H1 (cell line): ENCODE data around the gene B3GALT6. TPM values are rescaled to one million over a fixed set of nuclear protein-coding genes. Genes with fewer than 3 reads are reported as not detected.
A peak's percentile ranks its signal among the peaks of the same experiment; 100 is the strongest.

Experiments used
- CTCF ChIA-PET: fragments of 300-600 bp; sonication (Branson Sonifier 250); formaldehyde crosslinking; loops from one replicate; lab custom pipeline; 2021; ENCODE audit not compliant: partially characterized antibody; lab: Charles Lee
- POLR2A ChIA-PET: fragments of 300-600 bp; sonication (Branson Sonifier 250); formaldehyde crosslinking; loops from one replicate; lab custom pipeline; 2021; ENCODE audit warnings: inconsistent platforms; ENCODE audit not compliant: partially characterized antibody; lab: Charles Lee
- DNase-seq, 2 experiments: peaks; one replicate each; pipeline versions ENCODE4 v3.0.0 to v3.0.0-alpha.2; 2010 to 2022; ENCODE audit warnings: low spot score in 2 of 2, low read depth in 1 of 2, mixed read lengths in 1 of 2
- FAIRE-seq: peaks from 2 replicates; lab custom pipeline; 2011; peaks lifted over from hg19 to GRCh38; lab: Jason Lieb, UNC
- H2AFZ ChIP-seq: 2 replicates; pipeline ENCODE4 v1.8.1; 2012; ENCODE audit warnings: low read length, inconsistent platforms
- H2AK5ac ChIP-seq: 2 replicates; pipeline ENCODE4 v1.6.1; 2013; ENCODE audit warnings: low read depth, low read length
- H2BK120ac ChIP-seq: replicated peaks from 2 replicates; pipeline ENCODE3; 2013; ENCODE audit warnings: low read depth, low read length, inconsistent platforms
- H2BK12ac ChIP-seq: 2 replicates; pipeline ENCODE4 v1.6.1; 2013; ENCODE audit warnings: low read depth, low read length
- H2BK15ac ChIP-seq: 2 replicates; pipeline ENCODE4 v1.6.1; 2013; ENCODE audit warnings: low read length
- H2BK20ac ChIP-seq: 2 replicates; pipeline ENCODE4 v1.6.1; 2013; ENCODE audit warnings: low read length
- H2BK5ac ChIP-seq: 2 replicates; pipeline ENCODE4 v1.6.1; 2013; ENCODE audit warnings: low read depth, low read length
- H3K14ac ChIP-seq: 2 replicates; pipeline ENCODE4 v1.6.1; 2013; ENCODE audit warnings: inconsistent platforms; ENCODE audit not compliant: insufficient read length
- H3K18ac ChIP-seq: 2 replicates; pipeline ENCODE4 v1.6.1; 2013; ENCODE audit warnings: low read length; ENCODE audit errors: extremely low read depth
- H3K23ac ChIP-seq: 2 replicates; pipeline ENCODE4 v1.6.1; 2013; ENCODE audit warnings: inconsistent platforms; ENCODE audit not compliant: insufficient read length
- H3K23me2 ChIP-seq: 2 replicates; pipeline ENCODE4 v1.6.1; 2013; ENCODE audit warnings: low read depth, low read length
- H3K27ac ChIP-seq: 2 replicates; pipeline ENCODE4 v1.6.1; 2011; ENCODE audit warnings: low read depth, low read length, inconsistent platforms
- H3K27me3 ChIP-seq, 4 experiments: replicated peaks in 1 of 4; 1 replicate in 1 of 4; 2 replicates in 3 of 4; pipeline versions ENCODE4 v1.6.1 to v1.8.1; 2011 to 2013; ENCODE audit warnings: low read length in 3 of 4, mild to moderate bottlenecking in 3 of 4, inconsistent platforms in 2 of 4, mixed read lengths in 2 of 4, moderate library complexity in 1 of 4; ENCODE audit not compliant: control insufficient read depth in 3 of 4, insufficient read depth in 3 of 4; ENCODE audit errors: extremely low read depth in 1 of 4
- H3K36me3 ChIP-seq, 4 experiments: 2 replicates each; pipeline versions ENCODE4 v1.6.1 to v1.8.1; 2011 to 2013; ENCODE audit warnings: mild to moderate bottlenecking in 4 of 4, low read length in 3 of 4, moderate library complexity in 2 of 4, control low read depth in 1 of 4, inconsistent platforms in 1 of 4; ENCODE audit not compliant: insufficient read depth in 4 of 4, control insufficient read depth in 2 of 4
- H3K4ac ChIP-seq: replicated peaks from 2 replicates; pipeline ENCODE3; 2013; ENCODE audit warnings: low read length, low read depth, mixed read lengths, inconsistent platforms; ENCODE audit not compliant: insufficient read length
- H3K4me1 ChIP-seq, 4 experiments: replicated peaks in 1 of 4; 1 replicate in 1 of 4; 2 replicates in 3 of 4; pipeline versions ENCODE4 v1.6.1 to v1.8.1; 2011 to 2013; ENCODE audit warnings: low read length in 3 of 4, inconsistent platforms in 2 of 4, mixed read lengths in 1 of 4; ENCODE audit not compliant: insufficient read depth in 4 of 4, control insufficient read depth in 3 of 4
- H3K4me2 ChIP-seq, 2 experiments: 2 replicates each; pipeline versions ENCODE4 v1.6.1 to v1.8.1; 2011 to 2013; ENCODE audit warnings: low read depth in 2 of 2, low read length in 2 of 2, control low read depth in 1 of 2, inconsistent platforms in 1 of 2, mild to moderate bottlenecking in 1 of 2; ENCODE audit not compliant: insufficient read depth in 1 of 2
- H3K4me3 ChIP-seq, 4 experiments: fragments of 200-600, 300-600 bp in 1 of 4; sonication (generic), shearing (Covaris generic), sonication (Bioruptor Twin) in 1 of 4; 2 replicates each; pipeline versions ENCODE4 v1.5.1 to v1.8.1; 2011 to 2016; ENCODE audit warnings: low read length in 4 of 4, low read depth in 3 of 4, control low read depth in 2 of 4, inconsistent platforms in 2 of 4, mild to moderate bottlenecking in 2 of 4, mixed read lengths in 1 of 4, moderate library complexity in 1 of 4; ENCODE audit not compliant: insufficient read depth in 2 of 4; ENCODE audit errors: extremely low read depth in 1 of 4
- H3K56ac ChIP-seq: replicated peaks from 2 replicates; pipeline ENCODE3; 2013; ENCODE audit warnings: low read depth, mild to moderate bottlenecking, mixed read lengths, low read length, inconsistent platforms; ENCODE audit not compliant: insufficient read length
- H3K79me1 ChIP-seq: 2 replicates; pipeline ENCODE4 v1.6.1; 2013; ENCODE audit warnings: low read depth, low read length, control low read depth
- H3K79me2 ChIP-seq, 2 experiments: 2 replicates each; pipeline versions ENCODE4 v1.6.1 to v1.8.1; 2012 to 2013; ENCODE audit warnings: low read length in 2 of 2, mild to moderate bottlenecking in 2 of 2, inconsistent platforms in 1 of 2; ENCODE audit not compliant: insufficient read depth in 2 of 2, control insufficient read depth in 1 of 2
- H3K9ac ChIP-seq, 4 experiments: replicated peaks in 1 of 4; 1 replicate in 1 of 4; 2 replicates in 3 of 4; pipeline versions ENCODE4 v1.6.1 to v1.8.1; 2011 to 2013; ENCODE audit warnings: low read depth in 3 of 4, low read length in 3 of 4, control low read depth in 2 of 4, mild to moderate bottlenecking in 2 of 4, moderate library complexity in 2 of 4, inconsistent platforms in 1 of 4; ENCODE audit errors: extremely low read depth in 1 of 4
- H3K9me3 ChIP-seq, 2 experiments: 2 replicates each; pipeline versions ENCODE4 v1.6.1 to v1.8.1; 2012 to 2013; ENCODE audit warnings: mild to moderate bottlenecking in 2 of 2, moderate library complexity in 2 of 2, control low read depth in 1 of 2, inconsistent platforms in 1 of 2, low read depth in 1 of 2, low read length in 1 of 2, mixed read lengths in 1 of 2; ENCODE audit not compliant: insufficient read depth in 2 of 2
- H4K20me1 ChIP-seq, 2 experiments: replicated peaks in 1 of 2; 2 replicates each; pipeline versions ENCODE3 to v1.8.1; 2011 to 2013; ENCODE audit warnings: inconsistent platforms in 2 of 2, low read length in 2 of 2, mild to moderate bottlenecking in 1 of 2; ENCODE audit not compliant: insufficient read depth in 2 of 2, control insufficient read depth in 1 of 2
- H4K5ac ChIP-seq: 2 replicates; pipeline ENCODE4 v1.6.1; 2013; ENCODE audit warnings: low read length, low read depth, mixed read lengths, inconsistent platforms; ENCODE audit not compliant: insufficient read length
- H4K8ac ChIP-seq: 2 replicates; pipeline ENCODE4 v1.8.0; 2013; ENCODE audit warnings: mild to moderate bottlenecking, moderate library complexity, low read length, inconsistent platforms; ENCODE audit not compliant: insufficient read depth; ENCODE audit errors: extremely low read depth
- H4K91ac ChIP-seq: replicated peaks from 2 replicates; pipeline ENCODE3; 2013; ENCODE audit warnings: low read length, mixed read lengths, inconsistent platforms; ENCODE audit not compliant: insufficient read length
- RNF2 ChIP-seq: fragments of 200-900, 300-1000 bp; sonication (generic); IDR thresholded peaks from 2 replicates; pipeline ENCODE4 v1.7.1; 2016; ENCODE audit warnings: borderline replicate concordance, low read depth, mild to moderate bottlenecking, antibody characterized with exemption, low read length; ENCODE audit not compliant: poor library complexity, severe bottlenecking; ENCODE audit errors: missing control alignments
- WGBS, 2 experiments: shearing (Covaris generic) in 1 of 2; methylation state at CpG; one replicate each; pipeline versions ENCODE4 v1.1.6 to v1.1.7; 2013 to 2015; ENCODE audit warnings: low lambda C conversion rate in 2 of 2, mixed read lengths in 2 of 2, inconsistent platforms in 1 of 2, low coverage in 1 of 2, missing lambda C conversion rate in 1 of 2; ENCODE audit not compliant: insufficient replicate concordance in 2 of 2, insufficient coverage in 1 of 2, insufficient read length in 1 of 2; ENCODE audit errors: extremely low coverage in 1 of 2, missing lambda C conversion rate in 1 of 2; 5-methylcytosine and 5-hydroxymethylcytosine counted together
- polyA plus RNA-seq, 7 experiments: library from polyadenylated mRNA; depleted of rRNA in 3 of 7; stranded (reverse) in 5 of 7; unstranded in 2 of 7; fragments of >200 nt in 5 of 7; fragments of 200-250 nt in 2 of 7; gene quantifications; 1 replicate in 5 of 7; 2 replicates in 1 of 7; 4 replicates in 1 of 7; pipeline versions ENCODE4 v1.2.1 to v1.2.3, GENCODE V29; 2011 to 2013; ENCODE audit warnings: missing spikeins in 2 of 7, mixed read lengths in 2 of 7
- total RNA-seq: library from RNA; stranded (reverse); fragmentation: NEBNext Ultra II Directional; extraction: Animal tissue kit (Norgen Biotek cat#: 25700); gene quantifications from 2 replicates; pipeline ENCODE4 v1.2.1, GENCODE V29; 2021
- TF ChIP-seq, protein P1 (sequence below), 3 experiments: IDR thresholded peaks; 1 replicate in 2 of 3; 2 replicates in 1 of 3; pipeline versions ENCODE4 v1.5.1 to v1.6.1; 2011; ENCODE audit warnings: low read length in 3 of 3, mild to moderate bottlenecking in 3 of 3, inconsistent platforms in 2 of 3, low read depth in 1 of 3, moderate library complexity in 1 of 3; ENCODE audit not compliant: insufficient read depth in 1 of 3; ENCODE audit errors: control extremely low read depth in 1 of 3

The B3GALT6 gene
- total and polyA plus RNA-seq, 2 of the 8 experiments (the other 6 are each of a cell fraction or from before 2014, with no cell fraction given): 18.4 to 20.4 TPM

DNA sequence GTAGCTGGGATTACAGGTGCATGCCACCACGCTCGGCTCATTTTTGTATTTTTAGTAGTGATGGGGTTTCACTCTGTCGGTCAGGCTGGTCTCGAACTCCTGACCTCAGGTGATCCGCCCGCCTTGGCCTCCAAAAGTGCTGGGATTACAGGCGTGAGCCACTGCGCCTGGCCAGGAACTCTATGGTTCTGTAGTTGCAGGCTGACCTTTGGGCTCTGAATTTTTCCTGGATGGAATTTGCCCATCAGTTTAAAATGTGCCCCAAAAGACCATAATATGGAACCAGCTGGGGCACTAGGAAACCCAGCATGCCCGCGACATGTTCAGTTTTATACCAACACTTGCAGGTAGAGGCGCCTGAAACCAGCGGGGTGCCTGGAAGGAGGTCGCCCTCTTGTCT lies 46.6 kb downstream of the B3GALT6 start:
- no peak overlapping the region for H3K9ac ChIP-seq
- no peak overlapping the region for H3K23ac ChIP-seq
- no peaks in the 10 kb centered on the region for H3K9me3 ChIP-seq
- no peak overlapping the region for H3K14ac ChIP-seq
- peaks cover 0 to 7% (median under 1%) of the 10 kb centered on the region in 4 experiments; a peak in 2 of 7 replicates for H3K4me1 ChIP-seq
- no peak overlapping the region for H4K8ac ChIP-seq
- no peak overlapping the region for H4K5ac ChIP-seq
- no peak overlapping the region for H2BK12ac ChIP-seq
- no peak overlapping the region for H2BK5ac ChIP-seq
- H2BK15ac ChIP-seq: no peak overlapping the region
- no peak for DNase-seq
- H3K27ac ChIP-seq: no peak overlapping the region
- no peak overlapping the region for H3K4ac ChIP-seq
- H2BK120ac ChIP-seq: no peak overlapping the region
- no peaks in the 10 kb centered on the region for H3K36me3 ChIP-seq
- H3K18ac ChIP-seq: no peak overlapping the region
- H3K79me2 ChIP-seq: no peaks in the 10 kb centered on the region
- POLR2A ChIA-PET: interaction anchor here (1.7 kb wide), 1 partner anchor 11 kb away, joined by 3 read pairs; no protein-coding TSS in a partner anchor
- no peak overlapping the region for H2AFZ ChIP-seq
- no peak for FAIRE-seq
- H3K4me3 ChIP-seq: no peak overlapping the region
- no peaks in the 10 kb centered on the region for H4K20me1 ChIP-seq
- peaks cover 3% of the 10 kb centered on the region; the same call in 1 of the 2 replicates for H3K23me2 ChIP-seq
- H2AK5ac ChIP-seq: no peak overlapping the region
- no peak overlapping the region for H3K56ac ChIP-seq
- no peak overlapping the region for H2BK20ac ChIP-seq
- H3K79me1 ChIP-seq: no peaks in the 10 kb centered on the region
- CTCF ChIA-PET: interaction anchor here (0.6 to 6.1 kb wide), 4 partner anchors 13 to 73 kb away, joined by 3 to 38 read pairs (median 3); no protein-coding TSS in a partner anchor
- 90% methylated on average over 13 of the region's 13 CpGs; no CpG with 5 or more reads in 1 of the 2 experiments for WGBS, 2 experiments
- no peak overlapping the region for H4K91ac ChIP-seq
- no peak for TF ChIP-seq RNF2
- TF ChIP-seq, protein P1, sequence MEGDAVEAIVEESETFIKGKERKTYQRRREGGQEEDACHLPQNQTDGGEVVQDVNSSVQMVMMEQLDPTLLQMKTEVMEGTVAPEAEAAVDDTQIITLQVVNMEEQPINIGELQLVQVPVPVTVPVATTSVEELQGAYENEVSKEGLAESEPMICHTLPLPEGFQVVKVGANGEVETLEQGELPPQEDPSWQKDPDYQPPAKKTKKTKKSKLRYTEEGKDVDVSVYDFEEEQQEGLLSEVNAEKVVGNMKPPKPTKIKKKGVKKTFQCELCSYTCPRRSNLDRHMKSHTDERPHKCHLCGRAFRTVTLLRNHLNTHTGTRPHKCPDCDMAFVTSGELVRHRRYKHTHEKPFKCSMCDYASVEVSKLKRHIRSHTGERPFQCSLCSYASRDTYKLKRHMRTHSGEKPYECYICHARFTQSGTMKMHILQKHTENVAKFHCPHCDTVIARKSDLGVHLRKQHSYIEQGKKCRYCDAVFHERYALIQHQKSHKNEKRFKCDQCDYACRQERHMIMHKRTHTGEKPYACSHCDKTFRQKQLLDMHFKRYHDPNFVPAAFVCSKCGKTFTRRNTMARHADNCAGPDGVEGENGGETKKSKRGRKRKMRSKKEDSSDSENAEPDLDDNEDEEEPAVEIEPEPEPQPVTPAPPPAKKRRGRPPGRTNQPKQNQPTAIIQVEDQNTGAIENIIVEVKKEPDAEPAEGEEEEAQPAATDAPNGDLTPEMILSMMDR (IDR thresholded peaks at IDR 0.05; ENCODE audit: control extremely low read depth in 1 of 3, insufficient read depth in 1 of 3, low read depth in 1 of 3, low read length in 3 of 3): peak in 1 of 3 experiments; percentile 4; a peak in 1 of 4 replicates
- H3K27me3 ChIP-seq: no peaks in the 10 kb centered on the region; a peak in 1 of 7 replicates
- no peak overlapping the region for H3K4me2 ChIP-seq
